HG02642 (cell line): Measurements from ENCODE around the gene DAPK2.
"Not testable (repeated sequence)": the region's sequence is repeated elsewhere in the genome, so short reads cannot be mapped to it uniquely, and the experiment has no call there.

Source experiments
- ATAC-seq: cut with Tn5 transposase; IDR thresholded peaks from one replicate; pipeline ENCODE4 v1.9.1; 2021; ENCODE audit warnings: mild to moderate bottlenecking; ENCODE audit not compliant: unreplicated experiment, poor library complexity

Gene DAPK2

DNA sequence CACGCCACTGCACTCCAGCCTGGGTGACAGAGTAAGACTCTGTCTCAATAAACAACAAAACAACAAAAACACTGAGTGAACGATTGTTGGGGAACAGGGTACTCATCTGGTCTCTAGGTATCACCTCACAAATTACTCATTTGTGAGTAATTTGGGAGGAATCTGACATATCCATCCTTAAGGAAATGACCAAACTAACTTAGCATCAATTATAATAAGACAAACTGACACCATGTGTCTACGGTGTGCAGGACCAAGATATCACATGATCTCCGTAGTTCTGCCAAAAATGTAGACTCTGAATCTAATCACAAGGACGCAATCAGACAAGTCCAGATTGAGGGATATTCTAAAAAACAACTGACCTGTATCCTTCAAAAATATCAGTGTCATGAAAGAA, 12.0 kb upstream of the DAPK2 start:
- no peak for ATAC-seq

DNA sequence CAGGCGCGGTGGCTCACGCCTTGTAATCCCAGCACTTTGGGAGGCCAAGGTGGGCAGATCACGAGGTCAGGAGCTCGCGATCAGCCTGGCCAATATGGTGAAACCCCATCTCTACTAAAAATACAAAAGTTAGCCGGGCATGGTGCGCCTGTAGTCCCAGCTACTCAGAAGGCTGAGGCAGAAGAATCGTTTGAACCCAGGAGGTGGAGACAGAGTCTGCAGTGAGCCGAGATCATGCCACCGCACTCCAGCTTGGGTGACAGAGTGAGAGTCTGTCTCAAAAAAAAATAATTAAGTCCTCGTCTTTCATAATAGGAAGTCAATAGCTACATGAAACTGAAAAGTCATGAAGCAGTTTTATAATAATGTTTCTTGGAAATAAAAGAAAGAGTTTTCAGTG, 7.4 kb upstream of the DAPK2 start:
- not testable (repeated sequence) for ATAC-seq

DNA sequence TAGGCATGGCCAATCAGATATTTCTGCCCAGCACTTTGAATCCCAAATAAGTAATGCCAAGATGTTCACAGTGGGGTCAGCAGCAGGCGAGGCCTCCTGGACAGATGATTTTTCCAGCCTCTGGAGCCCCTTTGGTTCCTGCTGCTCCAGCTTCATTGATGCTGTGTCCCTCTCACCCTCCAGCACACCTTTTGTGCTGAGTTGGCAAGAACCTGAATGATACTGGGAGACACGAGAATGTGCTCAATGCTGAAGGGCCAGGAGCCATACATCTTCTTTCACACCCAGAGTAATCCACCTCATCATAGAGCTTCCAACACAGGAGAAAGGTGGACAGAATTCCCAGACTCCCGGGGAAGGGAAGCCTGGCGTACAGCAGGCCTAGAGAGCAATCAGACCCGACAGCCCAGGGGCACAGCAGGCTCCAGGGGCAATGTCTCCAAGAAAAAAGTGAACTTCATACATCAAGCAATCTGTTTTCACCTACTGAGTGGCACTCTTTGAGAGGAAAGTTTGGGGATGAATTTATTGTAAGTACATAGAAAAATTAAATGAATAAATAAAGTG, 6.7 kb upstream of the DAPK2 start:
- ATAC-seq, result no peak

DNA sequence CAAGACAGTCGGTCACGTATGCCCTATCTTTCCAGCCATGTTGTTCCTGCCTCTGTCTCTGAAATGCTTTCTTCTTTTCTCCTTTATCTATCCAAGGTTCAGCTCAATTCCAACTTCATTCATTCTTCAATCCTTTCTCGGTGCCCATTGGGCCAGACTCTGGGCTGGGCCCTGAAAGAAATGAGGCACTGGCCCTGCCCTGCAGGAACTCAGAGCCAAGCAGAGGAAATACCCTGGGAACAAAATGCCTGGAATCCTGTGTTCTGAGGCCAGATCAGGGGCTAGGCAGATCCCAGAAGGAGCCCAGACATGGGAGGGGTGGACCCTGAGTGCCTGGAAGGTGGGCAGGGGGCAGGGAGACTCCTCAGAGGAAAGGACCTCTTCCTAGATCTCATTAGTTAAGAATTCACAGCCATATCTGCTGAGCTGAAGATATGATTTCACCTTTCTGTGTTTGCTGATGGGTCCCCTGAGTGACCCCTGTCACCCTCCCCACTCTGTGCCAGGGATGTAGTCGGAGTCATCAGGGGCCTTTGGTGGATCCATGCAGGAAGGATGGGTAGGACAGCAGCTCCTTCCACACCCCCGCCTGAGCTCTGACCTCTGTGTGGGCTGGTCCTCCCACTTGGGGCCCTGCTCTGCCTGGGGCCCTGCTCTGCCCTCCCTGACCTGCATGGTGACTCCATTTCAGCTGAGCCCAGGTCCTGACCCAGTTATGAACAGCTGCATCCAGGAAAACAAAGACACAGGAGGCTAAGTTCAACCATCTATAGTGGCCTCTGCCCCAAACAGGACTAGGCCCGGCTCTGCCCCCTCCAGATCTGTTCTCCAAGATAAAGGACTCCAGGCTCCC, 5.3 kb upstream of the DAPK2 start:
- ATAC-seq, result no peak

DNA sequence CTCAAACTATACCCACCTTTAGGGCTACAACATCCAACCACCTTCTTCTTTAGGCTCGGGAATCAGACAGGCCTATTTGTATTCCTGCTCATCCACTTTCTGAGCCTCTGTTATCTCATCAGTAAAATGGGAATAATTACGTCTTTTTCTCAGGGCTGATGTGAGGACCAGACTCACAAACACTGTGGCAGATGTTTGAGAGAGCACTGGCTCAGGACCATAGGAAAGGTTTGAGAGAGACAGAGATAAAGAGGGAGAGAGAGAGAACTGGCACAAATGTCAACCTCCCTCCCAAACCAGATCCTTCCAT, 4.8 kb upstream of the DAPK2 start:
- no peak for ATAC-seq

DNA sequence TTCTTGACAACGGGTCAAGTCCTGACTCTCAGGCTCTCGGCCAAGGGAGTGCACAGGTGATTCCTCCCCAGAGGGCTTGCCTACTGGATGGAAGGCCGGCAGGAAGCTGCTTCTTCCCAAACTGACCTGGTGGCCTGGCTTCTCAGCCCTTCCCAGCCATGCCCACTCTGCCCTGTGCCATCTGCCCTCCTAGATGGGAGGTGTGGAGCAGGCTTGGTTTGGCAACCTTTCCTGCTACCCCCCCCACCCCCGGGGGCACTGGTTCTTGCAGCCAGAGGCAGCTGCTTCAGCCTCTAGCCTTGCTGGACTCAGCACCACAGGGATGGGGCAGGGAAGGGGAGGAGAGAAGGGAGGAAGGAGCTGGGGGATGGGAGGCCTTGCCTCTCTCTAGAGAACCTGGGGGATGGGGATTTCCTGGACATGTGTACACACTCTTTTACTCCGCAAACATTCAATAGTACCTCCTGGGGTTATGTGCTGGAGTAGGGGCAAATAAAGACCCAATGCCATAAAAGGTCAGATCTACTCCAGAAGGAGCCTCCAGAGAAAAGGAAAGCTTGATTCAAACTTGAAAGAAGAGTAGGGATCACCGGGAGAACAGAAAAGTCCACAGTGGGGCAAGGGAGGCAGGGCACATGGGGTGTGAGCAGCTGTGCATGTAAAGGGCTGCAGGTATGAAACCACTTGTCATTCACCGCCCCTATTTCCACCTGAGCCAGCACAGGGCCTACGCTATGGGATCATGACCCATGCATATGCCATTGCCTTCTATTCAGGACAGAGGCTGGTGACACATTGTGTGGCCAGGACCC, 4.2 kb upstream of the DAPK2 start:
- no peak for ATAC-seq

DNA sequence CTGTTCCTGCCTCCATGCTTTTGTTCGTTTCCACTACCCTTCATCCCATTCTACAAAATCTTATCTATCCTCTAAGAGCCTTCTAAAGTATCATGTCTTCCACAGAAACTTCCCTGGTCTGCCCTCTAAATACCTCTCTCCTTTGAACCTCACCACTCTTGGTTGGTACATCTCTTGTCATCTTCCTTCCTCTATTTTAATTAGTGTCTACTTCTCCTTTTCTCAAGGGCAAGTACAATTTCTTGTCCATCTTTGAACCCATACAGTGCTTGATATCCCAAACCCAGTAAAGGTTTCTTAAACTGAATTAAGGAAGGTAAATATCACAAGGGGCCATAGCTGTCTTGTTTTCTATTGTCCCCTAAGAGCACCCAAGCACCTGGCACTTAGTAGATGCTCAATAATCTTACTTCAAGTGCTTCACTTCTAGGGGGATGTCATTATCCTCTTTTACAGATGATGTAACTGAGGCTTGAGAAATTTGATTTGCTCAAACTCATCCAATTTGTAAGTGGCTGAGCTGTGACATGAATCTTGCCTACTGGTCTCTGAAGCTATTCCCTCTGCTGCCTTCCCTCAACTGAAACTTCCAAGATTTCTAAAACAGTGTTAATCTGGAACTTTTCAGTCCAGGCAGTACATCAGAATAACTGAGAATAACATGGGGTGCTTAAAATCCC, 2.6 kb upstream of the DAPK2 start:
- no peak for ATAC-seq

DNA sequence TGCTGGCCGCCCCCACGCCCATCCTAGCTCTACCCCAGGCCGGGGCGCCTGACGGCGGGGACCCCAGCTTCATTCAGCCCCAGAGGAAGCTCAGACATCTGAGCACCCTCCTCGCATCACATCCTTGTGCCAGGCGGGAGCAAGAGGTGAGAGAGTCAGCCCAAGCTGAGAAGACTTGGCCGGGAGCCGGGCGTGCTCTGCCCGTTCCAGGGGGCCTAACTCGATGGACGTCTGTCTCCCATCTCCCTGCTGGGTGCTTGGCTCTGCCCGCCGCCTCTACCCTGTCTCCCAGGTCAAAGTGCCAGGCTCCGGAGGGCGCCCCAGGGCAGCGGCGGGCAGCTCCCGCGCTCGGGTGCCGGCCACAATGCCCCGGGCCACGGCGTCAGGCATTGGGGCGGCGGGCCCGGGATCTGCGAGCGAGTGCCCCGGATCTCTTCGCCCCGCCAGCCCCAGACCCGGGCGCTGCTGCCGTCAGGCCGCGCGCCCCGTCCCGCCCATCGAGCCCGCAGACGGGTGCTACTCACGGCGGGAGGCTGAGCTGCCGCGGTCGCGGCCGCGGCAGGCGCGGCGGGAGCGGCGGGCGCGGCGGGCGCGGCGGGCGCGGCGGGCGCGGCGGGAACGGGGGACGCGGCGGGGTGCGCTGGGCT, 388 bp downstream of the DAPK2 start:
- ATAC-seq, result peak; percentile 32

DNA sequence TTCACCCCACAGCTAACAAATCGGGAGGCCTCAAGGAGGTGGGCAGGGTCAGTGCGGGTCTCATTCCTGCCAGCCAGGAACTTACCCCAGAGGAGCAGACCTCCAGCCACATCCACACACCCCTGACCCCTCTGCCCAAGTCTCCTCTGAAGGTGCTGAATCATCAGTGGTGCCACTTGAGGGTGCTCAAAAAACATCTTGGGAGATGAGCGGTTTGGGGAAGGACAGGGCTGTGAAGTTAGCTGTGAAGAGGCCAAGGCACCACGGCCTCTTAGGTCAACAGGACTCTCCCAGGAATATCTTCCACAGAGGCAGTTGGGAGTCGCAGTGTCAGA, 1.2 kb downstream of the DAPK2 start:
- no peak for ATAC-seq

DNA sequence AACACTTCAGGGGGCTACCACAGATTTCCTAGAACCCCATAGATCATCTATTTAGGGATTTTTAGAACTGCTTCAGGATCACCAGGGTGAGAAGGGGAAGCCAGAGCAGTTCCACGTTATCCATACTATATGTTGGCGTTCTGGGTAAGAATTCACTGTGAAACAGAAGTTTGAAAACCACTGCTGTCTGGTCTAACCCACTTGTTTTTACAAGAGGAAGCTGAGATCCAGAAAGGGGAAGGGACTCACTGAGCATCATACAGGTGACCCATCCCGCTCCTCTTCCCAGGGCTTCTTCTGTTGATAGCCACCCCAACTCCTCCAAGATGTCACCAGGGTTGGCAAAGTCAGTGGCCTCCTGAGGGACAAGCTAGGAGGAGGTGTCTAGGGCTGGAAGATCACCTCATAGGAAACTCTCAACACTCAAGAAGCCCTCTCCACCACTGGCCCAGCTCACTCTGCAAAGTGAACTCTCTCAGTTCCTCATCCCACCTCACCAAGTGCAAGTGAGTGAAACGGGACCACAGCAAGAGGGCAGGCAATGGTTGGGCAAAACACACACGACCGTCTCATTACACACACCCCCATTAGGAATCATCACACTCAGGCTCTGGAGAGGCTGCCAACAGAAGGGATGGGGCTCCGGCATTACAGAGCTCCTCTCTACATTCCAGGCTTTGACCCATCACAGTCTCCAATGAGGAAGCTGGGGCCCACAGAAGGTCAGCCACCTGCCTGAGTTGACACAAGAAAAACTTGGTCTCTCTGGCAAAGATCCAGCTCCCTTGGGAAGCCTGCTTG, 1.8 kb downstream of the DAPK2 start:
- peak; percentile 44 for ATAC-seq

DNA sequence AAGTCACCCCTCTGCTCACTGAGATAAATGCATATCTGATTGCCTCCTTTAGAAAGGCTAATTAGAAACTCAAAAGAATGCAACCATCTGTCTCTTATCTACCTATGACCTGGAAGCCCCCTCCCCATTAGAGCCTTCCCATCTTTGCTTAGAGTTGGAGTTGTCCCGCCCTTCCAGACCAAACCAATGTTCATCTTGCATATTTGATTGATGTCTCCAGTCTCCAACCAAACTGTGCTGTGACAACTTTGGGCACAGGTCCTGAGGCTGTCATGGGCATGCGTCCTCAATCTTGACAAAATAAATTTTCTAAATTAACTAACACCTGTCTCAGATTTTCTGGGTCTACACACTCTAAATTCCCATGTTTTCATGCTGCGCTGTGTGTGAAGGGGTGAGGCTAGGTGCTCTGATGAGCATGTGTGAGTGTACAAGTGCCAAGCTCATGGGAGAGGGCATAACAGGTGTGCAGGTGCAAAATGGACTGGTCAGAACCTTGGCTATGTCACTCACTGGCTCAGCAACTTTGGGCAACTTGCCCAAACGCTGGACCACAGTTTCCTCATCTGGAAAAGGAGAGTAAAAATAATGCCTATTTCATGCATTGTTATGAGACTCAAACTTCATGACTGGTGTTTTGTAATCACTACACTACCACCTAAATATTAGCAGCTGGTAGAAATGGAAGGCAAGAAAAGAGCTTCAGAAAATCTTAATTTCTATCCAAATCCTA, 7.2 kb downstream of the DAPK2 start:
- no peak for ATAC-seq

DNA sequence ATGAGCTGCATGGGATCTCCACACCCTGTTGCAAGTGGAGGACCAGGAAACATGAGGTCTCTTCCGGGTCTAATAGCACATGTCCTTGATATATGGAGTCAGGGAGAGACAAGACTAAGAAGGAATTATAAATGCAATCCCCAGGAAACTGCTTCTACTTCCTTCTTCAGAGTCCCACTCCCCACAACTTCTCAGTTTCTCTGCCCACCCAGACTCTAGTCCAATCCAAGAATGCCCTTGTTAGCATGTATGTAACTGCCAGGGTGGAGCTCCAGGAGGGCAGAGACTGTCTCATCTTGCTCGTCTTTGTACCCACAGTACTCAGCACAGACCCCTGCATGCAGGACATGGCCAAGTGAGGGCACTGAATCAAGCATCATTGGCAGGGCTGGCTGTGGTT, 8.3 kb downstream of the DAPK2 start:
- ATAC-seq, result no peak

DNA sequence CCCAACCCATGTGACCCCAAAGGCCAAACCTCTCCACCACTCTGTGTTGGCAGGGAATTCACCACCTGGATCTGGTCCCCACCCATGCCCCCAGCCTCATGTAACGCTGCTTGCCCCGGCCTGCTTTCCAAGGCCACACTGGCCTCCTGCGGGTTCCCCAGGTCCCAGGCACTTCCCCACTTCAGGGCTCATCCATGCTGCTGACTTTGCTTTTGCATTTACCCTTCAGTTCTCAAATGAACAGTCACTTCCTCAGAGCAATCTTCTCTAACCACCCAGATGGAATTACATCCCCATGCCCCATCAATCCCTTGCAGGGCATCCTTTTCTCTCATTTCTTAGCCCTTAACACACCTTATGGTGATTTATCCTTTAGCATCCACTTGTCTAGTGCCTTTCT, 9.2 kb downstream of the DAPK2 start:
- ATAC-seq, result no peak

DNA sequence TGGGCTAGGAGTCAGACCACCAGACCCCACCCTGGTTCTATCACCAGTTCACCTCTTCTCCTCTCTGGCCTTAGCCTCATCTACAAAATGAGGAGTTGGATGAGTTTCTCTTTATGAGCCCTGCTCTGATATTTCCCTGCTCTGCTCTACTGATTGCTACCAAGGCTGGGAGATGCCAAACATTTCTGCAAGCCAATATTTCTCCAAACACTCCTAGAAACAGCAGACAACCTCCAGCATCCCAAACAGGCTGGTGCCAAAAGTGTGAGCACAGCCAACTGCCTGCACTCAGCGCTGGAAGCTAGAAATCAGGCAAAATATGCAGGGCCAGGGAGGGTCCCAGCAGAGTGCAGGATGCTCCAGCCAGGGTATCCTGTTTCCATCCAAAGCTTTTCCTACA, 10.8 kb downstream of the DAPK2 start:
- ATAC-seq, result no peak

DNA sequence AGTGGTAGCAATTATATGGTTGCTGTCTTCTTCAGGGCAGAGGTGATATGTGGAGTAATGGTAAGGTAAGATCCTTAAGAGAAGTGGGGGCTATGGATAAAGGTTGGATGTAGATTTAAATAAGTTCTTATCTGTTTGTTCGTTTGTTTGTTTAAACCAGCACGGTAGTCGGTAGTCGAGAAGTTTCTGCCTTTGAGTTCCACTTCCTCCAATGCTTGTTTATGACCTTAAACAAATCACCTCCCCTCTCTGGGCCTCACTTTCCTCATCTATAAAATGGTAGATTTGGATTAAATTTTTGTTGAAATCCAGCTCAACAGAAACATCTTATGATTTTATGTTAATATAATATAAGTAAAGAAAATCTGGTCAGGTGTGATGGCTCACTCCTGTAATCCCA, 11.8 kb downstream of the DAPK2 start:
- ATAC-seq, result no peak

DNA sequence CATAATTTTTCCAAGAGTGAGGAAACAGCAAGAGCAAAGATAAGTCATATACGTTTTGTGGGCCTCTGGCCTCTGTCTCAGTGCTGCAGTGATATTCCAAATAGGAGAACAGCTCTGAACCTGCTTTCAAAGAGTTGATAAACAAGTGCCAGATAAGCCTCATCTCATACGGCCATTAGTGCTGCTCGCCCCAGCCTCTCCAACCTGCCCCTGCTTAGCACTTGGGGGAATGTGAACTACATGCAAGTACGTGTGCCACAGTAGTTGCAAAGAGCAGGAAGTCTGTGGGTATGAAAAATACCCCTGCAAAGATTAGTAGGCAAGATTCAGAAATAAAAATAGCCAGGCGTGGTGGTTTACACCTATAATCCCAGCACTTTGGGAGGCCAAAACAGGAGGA, 14.0 kb downstream of the DAPK2 start:
- ATAC-seq, result no peak

DNA sequence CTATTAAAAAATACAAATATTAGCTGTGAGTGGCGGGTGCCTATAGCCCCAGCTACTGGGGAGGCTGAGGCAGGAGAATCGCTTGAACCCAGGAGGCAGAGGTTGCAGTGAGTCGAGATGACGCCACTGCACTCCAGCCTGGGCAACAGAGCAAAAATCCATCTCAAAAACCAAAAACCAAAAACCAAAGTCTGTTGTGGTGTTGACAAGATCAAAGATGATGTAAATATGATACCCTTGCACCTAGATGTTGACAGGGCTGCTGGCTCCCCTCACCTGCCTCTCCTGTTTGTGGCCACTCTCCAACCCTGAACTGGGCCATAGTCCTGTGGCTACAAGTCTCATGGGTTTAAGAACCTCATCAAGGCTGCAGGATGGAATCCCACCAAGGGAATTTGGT, 16.2 kb downstream of the DAPK2 start:
- no peak for ATAC-seq

DNA sequence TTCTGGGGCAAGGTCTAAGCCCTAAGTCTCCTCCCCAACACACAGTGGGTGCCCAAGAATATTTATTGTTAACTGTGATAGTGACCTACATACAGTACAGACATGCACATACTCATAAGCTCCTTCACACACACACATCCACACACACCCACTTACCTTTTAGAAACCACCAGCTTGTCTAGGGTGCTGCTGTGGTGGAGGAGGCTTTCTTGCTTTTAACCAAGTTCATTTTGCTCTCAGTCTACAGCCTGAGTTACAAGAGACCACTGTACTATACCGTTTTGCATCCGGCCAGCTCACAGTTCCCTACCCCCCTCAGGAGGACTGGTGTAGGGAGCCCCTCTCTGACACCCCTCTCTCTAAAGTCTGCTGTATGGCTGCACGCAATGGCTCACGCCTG, 16.7 kb downstream of the DAPK2 start:
- no peak for ATAC-seq

DNA sequence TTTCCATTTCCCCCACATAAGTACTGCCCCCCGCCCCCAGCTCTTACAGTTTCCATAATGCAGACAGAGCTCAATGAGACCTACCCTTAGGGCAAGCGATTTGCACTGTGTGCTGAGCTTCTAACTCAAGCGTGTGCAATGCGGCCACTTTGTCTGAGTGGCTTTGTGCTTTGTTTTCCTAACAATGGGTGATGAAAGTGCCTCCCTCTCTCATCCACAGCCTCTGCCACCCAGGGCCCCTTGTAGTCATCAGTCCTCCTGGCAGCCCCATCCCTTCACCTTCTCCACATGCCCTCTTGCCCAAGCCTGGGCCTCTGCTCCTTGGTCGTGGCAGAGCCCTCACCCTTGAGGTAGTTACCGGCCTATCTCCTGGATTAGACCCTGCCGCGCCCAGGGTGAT, 17.2 kb downstream of the DAPK2 start:
- ATAC-seq, result no peak
